ENCODE measurements around the gene SSNA1. TPM values are rescaled to one million over a fixed set of nuclear protein-coding genes. Genes with fewer than 3 reads are reported as not detected.
A peak's percentile ranks its signal among the peaks of the same experiment; 100 is the strongest.

Gene SSNA1
- total RNA-seq, 2 donors from 2014 or later, result 40.6 to 67.1 TPM

GRCh38 chr9:137223078-137223970 is 34.8 kb downstream of the SSNA1 start:
- H3K4me1 ChIP-seq (ENCODE audit: control insufficient read depth in 1 of 2, low read depth in 2 of 2), result peaks cover 7 to 19% of the 10 kb centered on the region in 2 donors
- TF ChIP-seq CTCF (IDR thresholded peaks at IDR 0.05), result no peak
- peak; percentile 80 for ATAC-seq (ENCODE audit: insufficient number of reproducible peaks, low FRiP score, low read depth)

GRCh38 chr9:137224830-137225694 is 36.6 kb downstream of the SSNA1 start, which contains the start of gene CYSRT1:
Gene CYSRT1 (plus strand): TSS chr9:137225174. CDS start chr9:137225622, 448 bp downstream.
- TF ChIP-seq CTCF (IDR thresholded peaks at IDR 0.05), result no peak
- ATAC-seq (ENCODE audit: insufficient number of reproducible peaks, low FRiP score, low read depth), result no peak
- H3K9me3 ChIP-seq, result no peaks in the 10 kb centered on the region
- peak within 1 kb of the TSS; percentile 83 for H3K4me3 ChIP-seq
- H3K36me3 ChIP-seq, result no peaks in the 10 kb centered on the region
- no peaks in the 10 kb centered on the region for H3K27me3 ChIP-seq (replicated peaks; ENCODE audit: insufficient read depth)
- no peak for DNase-seq (ENCODE audit: low spot score)
- H3K4me1 ChIP-seq (ENCODE audit: control insufficient read depth in 1 of 2, low read depth in 2 of 2), result peaks cover 7 to 19% of the 10 kb centered on the region in 2 donors
- peak within 1 kb of the TSS; percentile 89 to 96 for H3K27ac ChIP-seq

More at GRCh38 chr9:137223078-137223970, 34.8 kb downstream of the SSNA1 start:
- peak; percentile 93 for DNase-seq (ENCODE audit: low spot score)
- H3K27me3 ChIP-seq (replicated peaks; ENCODE audit: insufficient read depth), result no peaks in the 10 kb centered on the region
- H3K36me3 ChIP-seq, result no peaks in the 10 kb centered on the region
- H3K27ac ChIP-seq, result peak overlapping the region; percentile 89 to 96
- H3K9me3 ChIP-seq, result no peaks in the 10 kb centered on the region
- H3K4me3 ChIP-seq, result peak overlapping the region; percentile 83

GRCh38 chr9:137225699-137226331 is 37.3 kb downstream of the SSNA1 start:
- DNase-seq (ENCODE audit: low spot score) (no peak), ATAC-seq (ENCODE audit: insufficient number of reproducible peaks, low FRiP score, low read depth) (no peak)
- Histone ChIP-seq H3K36me3 (no peaks in the 10 kb centered on the region), H3K27ac (no peak overlapping the region), H3K4me3 (no peak overlapping the region), H3K4me1 (ENCODE audit: control insufficient read depth in 1 of 2, low read depth in 2 of 2) (peaks cover 7 to 19% of the 10 kb centered on the region in 2 donors), H3K9me3 (no peaks in the 10 kb centered on the region), H3K27me3 (replicated peaks; ENCODE audit: insufficient read depth) (no peaks in the 10 kb centered on the region)
- no peak for TF ChIP-seq CTCF (IDR thresholded peaks at IDR 0.05)

- no peaks in the 10 kb centered on the region for H3K27me3 ChIP-seq (replicated peaks; ENCODE audit: insufficient read depth)
- no peak for TF ChIP-seq CTCF (IDR thresholded peaks at IDR 0.05)
- ATAC-seq (ENCODE audit: insufficient number of reproducible peaks, low FRiP score, low read depth) (no peak), DNase-seq (ENCODE audit: low spot score) (no peak)
- H3K4me1 ChIP-seq (ENCODE audit: control insufficient read depth in 1 of 2, low read depth in 2 of 2), result peaks cover 7 to 18% of the 10 kb centered on the region in 2 donors
- H3K9me3 ChIP-seq, result no peaks in the 10 kb centered on the region
- no peaks in the 10 kb centered on the region for H3K36me3 ChIP-seq
- H3K4me3 ChIP-seq, result no peak overlapping the region
- no peak overlapping the region for H3K27ac ChIP-seq
Observed at GRCh38 chr9:137226338-137227053, 38.0 kb downstream of the SSNA1 start.

All from thoracic aorta (tissue), 2 donors.